Testis (tissue), 3 donors: ENCODE results near the gene ANKRD7. TPM values are rescaled to one million over a fixed set of nuclear protein-coding genes. Genes with fewer than 3 reads are reported as not detected.

Experiments used
- DNase-seq: peaks from one replicate; pipeline ENCODE4 v3.0.0-alpha.2; 2019
- H3K27ac ChIP-seq, 2 donors: fragments of 200-600 bp; sonication (generic); one replicate each; pipeline ENCODE4 v1.5.1; 2019
- H3K27me3 ChIP-seq: fragments of 200-600 bp; sonication (generic); one replicate; pipeline ENCODE4 v1.5.1; 2019
- H3K36me3 ChIP-seq: fragments of 200-600 bp; sonication (generic); one replicate; pipeline ENCODE4 v1.5.1; 2017; ENCODE audit warnings: low read depth; ENCODE audit errors: missing control alignments
- H3K4me1 ChIP-seq: fragments of 200-600 bp; sonication (generic); one replicate; pipeline ENCODE4 v1.5.1; 2019
- H3K4me3 ChIP-seq, 2 donors: fragments of 200-600 bp; sonication (generic); one replicate each; pipeline ENCODE4 v1.5.1; 2017 to 2019
- H3K9me3 ChIP-seq: fragments of 200-600 bp; sonication (generic); one replicate; pipeline ENCODE4 v1.5.1; 2017
- CTCF ChIP-seq, 3 experiments: fragments of 450-650 bp in 2 of 3; fragments of 200-600 bp in 1 of 3; sonication (generic) in 1 of 3; IDR thresholded peaks; one replicate each; pipeline ENCODE4 v1.5.1; 2016 to 2019; ENCODE audit warnings: antibody characterized with exemption in 3 of 3, mild to moderate bottlenecking in 2 of 3, moderate library complexity in 1 of 3
- POLR2A ChIP-seq: fragments of 450-650 bp; IDR thresholded peaks from one replicate; pipeline ENCODE4 v1.6.1; 2017; ENCODE audit warnings: antibody characterized with exemption, mild to moderate bottlenecking, moderate library complexity
- WGBS, 2 donors: methylation state at CpG; one replicate each; pipeline ENCODE4 v1.1.5; 2018; 5-methylcytosine and 5-hydroxymethylcytosine counted together
- intact Hi-C: fragments of 100-400 bp; cut with DNase I; formaldehyde crosslinking; loops from one replicate; pipeline ENCODE4 v1.15.1; 2023; ENCODE audit warnings: low total_unique reads
- polyA plus RNA-seq: library from polyadenylated mRNA; stranded (reverse); fragments of 350-450 nt; fragmentation: Illumina TruSeq; extraction: RNeasy Lipid Tissue Mini Kit (QIAGEN cat#74804); gene quantifications from one replicate; pipeline ENCODE4 v1.2.3, GENCODE V29; 2014; ENCODE audit warnings: low read depth, low replicate concordance; ENCODE audit not compliant: insufficient read depth
- total RNA-seq, 2 donors: library from RNA; depleted of rRNA; stranded (reverse); fragments of >200 nt; gene quantifications; one replicate each; pipeline ENCODE4 v1.2.3, GENCODE V29; 2016

ANKRD7 gene
- total and polyA plus RNA-seq, 3 donors from 2014 or later, result 503 to 1,292 (median 598) TPM

GRCh38 chr7:118219157-118219512 lies 5.4 kb upstream of the ANKRD7 start:
- H3K27me3 ChIP-seq, result no peaks in the 10 kb centered on the region
- intact Hi-C loops, result no loop called here
- H3K27ac ChIP-seq, result peak overlapping the region; percentile 5 to 71
- H3K9me3 ChIP-seq, result no peaks in the 10 kb centered on the region
- H3K4me1 ChIP-seq, result peaks cover 11% of the 10 kb centered on the region
- H3K4me3 ChIP-seq, result no peak overlapping the region
- WGBS, 2 donors, result 66 to 74% methylated on average over 3 of the region's 3 CpGs
- DNase-seq, result no peak
- TF ChIP-seq POLR2A, result no peak
- TF ChIP-seq CTCF (IDR thresholded peaks at IDR 0.05), result no peak
- no peaks in the 10 kb centered on the region for H3K36me3 ChIP-seq

- Histone ChIP-seq H3K36me3 (no peaks in the 10 kb centered on the region), H3K9me3 (no peaks in the 10 kb centered on the region), H3K27me3 (no peaks in the 10 kb centered on the region), H3K4me3 (no peak overlapping the region), H3K4me1 (peaks cover 11% of the 10 kb centered on the region), H3K27ac (no peak overlapping the region)
- TF ChIP-seq CTCF (IDR thresholded peaks at IDR 0.05) (no peak), POLR2A (no peak)
- intact Hi-C loops, result no loop called here
- WGBS, 2 donors, result 58 to 76% methylated on average over 3 of the region's 3 CpGs
- DNase-seq, result no peak
These were observed 3.9 kb upstream of the ANKRD7 start for GRCh38 chr7:118220583-118220982.

GRCh38 chr7:118222591-118222990 lies 1.9 kb upstream of the ANKRD7 start:
- H3K9me3 ChIP-seq, result no peaks in the 10 kb centered on the region
- WGBS, 2 donors, result 89 to 93% methylated on average over 1 of the region's 1 CpG
- no peaks in the 10 kb centered on the region for H3K4me1 ChIP-seq
- no peak overlapping the region for H3K27ac ChIP-seq
- intact Hi-C loops, result no loop called here
- H3K4me3 ChIP-seq, result no peak overlapping the region
- no peak for DNase-seq
- TF ChIP-seq POLR2A (no peak), CTCF (IDR thresholded peaks at IDR 0.05) (no peak)
- H3K27me3 ChIP-seq, result no peaks in the 10 kb centered on the region
- no peaks in the 10 kb centered on the region for H3K36me3 ChIP-seq

GRCh38 chr7:118232837-118233236 lies 8.3 kb downstream of the ANKRD7 start:
- Histone ChIP-seq H3K9me3 (no peaks in the 10 kb centered on the region), H3K4me3 (no peak overlapping the region), H3K27me3 (no peaks in the 10 kb centered on the region), H3K27ac (no peak overlapping the region), H3K4me1 (no peaks in the 10 kb centered on the region), H3K36me3 (no peaks in the 10 kb centered on the region)
- no peak for DNase-seq
- WGBS, 2 donors, result 89 to 95% methylated on average over 1 of the region's 1 CpG
- TF ChIP-seq CTCF (IDR thresholded peaks at IDR 0.05), result no peak
- TF ChIP-seq POLR2A, result no peak
- intact Hi-C loops, result no loop called here

- 79 to 82% methylated on average over 1 of the region's 1 CpG for WGBS, 2 donors
- H3K4me3 ChIP-seq, result no peak overlapping the region
- no peak for DNase-seq
- no peaks in the 10 kb centered on the region for H3K36me3 ChIP-seq
- H3K27ac ChIP-seq, result no peak overlapping the region
- no peaks in the 10 kb centered on the region for H3K27me3 ChIP-seq
- TF ChIP-seq POLR2A (no peak), CTCF (IDR thresholded peaks at IDR 0.05) (no peak)
- intact Hi-C loops, result no loop called here
- no peaks in the 10 kb centered on the region for H3K4me1 ChIP-seq
- no peaks in the 10 kb centered on the region for H3K9me3 ChIP-seq
These were observed 9.3 kb downstream of the ANKRD7 start for GRCh38 chr7:118233799-118234198.
